Epithelial cell of prostate (primary cell): ENCODE measurements around the gene NSD1.

Experiments
- DNase-seq: peaks from one replicate; pipeline ENCODE4 v3.0.0-alpha.2; 2011; ENCODE audit warnings: low read depth, low spot score
- H3K27ac ChIP-seq: fragments of 450-650 bp; 2 replicates; pipeline ENCODE4 v1.5.1; 2017; ENCODE audit warnings: mild to moderate bottlenecking

NSD1 gene

GRCh38 chr5:177096162-177097015, 37.2 kb upstream of the NSD1 start:
- H3K27ac ChIP-seq, result no peak overlapping the region
- DNase-seq, result no peak

DNA sequence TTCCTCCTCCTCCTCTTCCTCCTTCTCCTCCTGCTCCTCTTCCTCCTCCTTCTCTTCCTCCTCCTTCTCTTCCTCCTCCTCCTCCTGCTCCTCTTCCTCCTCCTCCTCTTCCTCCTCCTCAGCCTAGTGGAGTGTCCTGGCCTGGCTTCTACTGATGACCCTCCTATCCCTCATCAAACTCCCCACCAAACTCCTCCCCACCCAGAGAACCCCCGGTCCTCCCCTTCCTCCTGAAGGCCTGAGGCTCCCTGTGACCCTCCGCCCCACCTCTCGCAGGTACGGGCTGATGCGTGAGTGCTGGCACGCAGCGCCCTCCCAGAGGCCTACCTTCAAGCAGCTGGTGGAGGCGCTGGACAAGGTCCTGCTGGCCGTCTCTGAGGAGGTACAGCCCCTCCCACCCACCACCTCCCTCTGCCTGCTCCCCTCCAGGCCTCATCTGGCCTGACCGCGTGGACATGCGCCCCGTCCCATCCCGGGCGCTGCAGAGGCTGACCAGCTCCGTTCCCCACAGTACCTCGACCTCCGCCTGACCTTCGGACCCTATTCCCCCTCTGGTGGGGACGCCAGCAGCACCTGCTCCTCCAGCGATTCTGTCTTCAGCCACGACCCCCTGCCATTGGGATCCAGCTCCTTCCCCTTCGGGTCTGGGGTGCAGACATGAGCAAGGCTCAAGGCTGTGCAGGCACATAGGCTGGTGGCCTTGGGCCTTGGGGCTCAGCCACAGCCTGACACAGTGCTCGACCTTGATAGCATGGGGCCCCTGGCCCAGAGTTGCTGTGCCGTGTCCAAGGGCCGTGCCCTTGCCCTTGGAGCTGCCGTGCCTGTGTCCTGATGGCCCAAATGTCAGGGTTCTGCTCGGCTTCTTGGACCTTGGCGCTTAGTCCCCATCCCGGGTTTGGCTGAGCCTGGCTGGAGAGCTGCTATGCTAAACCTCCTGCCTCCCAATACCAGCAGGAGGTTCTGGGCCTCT, 36.3 kb upstream of the NSD1 start:
- no peak for DNase-seq
- H3K27ac ChIP-seq, result no peak overlapping the region

- DNase-seq, result no peak
- H3K27ac ChIP-seq, result no peak overlapping the region
These were observed 35.5 kb upstream of the NSD1 start for GRCh38 chr5:177098120-177098469.

- no peak for DNase-seq
- no peak overlapping the region for H3K27ac ChIP-seq
These were observed 35.0 kb upstream of the NSD1 start for GRCh38 chr5:177098470-177099141.

GRCh38 chr5:177099422-177100093, 34.0 kb upstream of the NSD1 start:
- no peak overlapping the region for H3K27ac ChIP-seq
- DNase-seq, result no peak

DNA sequence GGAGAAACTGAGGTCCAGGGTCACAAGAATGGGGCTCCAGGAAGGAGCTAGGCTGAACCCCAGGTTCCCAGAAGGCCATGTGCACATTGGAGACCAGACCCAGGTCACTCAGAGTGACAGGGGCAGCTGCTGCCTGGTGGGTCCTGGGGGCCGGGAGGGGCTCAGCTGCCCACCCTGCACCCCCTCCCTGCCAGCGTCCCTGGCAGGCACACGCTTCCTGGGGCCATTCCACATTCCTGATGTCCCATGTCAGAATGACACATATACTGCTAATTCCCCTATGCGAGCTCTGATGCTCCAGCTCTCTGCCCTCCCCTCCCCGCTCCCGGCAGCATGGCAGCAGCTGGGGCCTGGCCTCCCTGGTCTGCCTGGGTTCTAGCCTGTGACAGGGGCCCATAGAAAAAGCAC, 32.9 kb upstream of the NSD1 start:
- no peak for DNase-seq
- no peak overlapping the region for H3K27ac ChIP-seq

DNA sequence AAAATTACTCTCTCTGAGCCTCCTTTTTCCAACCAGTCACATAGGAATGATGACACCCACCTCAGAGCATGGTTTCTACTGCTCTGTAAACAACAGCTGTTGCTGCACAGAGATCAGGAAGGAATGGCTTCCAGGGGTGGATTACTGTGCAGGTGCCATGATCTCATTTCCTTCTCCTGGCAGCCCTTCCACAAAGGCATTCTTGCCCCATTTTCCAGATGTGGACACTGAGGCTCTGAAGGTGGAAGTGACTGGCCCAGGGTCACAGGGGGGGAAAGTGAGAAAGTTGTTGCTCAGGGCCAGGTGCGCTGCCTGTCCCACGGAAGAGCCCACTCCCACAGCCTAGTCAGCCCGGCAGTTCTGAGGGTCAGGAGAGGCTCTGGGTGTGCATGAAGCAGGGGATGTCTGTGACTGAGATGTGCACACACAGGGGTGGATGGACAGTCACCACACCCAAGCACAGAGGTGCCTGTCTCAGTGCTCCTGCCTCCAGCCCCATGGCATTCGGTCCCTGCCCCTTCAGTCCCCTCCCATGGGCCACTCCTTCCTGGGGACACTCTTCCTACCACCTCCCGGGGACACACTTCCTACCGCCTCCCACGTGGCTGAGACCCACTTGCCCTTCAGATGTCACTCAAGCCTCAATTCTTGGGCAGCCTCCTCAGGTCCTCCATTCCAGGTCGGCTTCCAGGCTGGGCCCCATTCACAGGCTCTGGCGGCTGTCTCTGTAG, 29.9 kb upstream of the NSD1 start:
- DNase-seq, result no peak

GRCh38 chr5:177105691-177106476, 27.7 kb upstream of the NSD1 start:
- no peak overlapping the region for H3K27ac ChIP-seq
- no peak for DNase-seq

More for the DNA sequence above, 29.9 kb upstream of the NSD1 start:
- no peak overlapping the region for H3K27ac ChIP-seq

GRCh38 chr5:177107159-177107558, 26.4 kb upstream of the NSD1 start:
- no peak for DNase-seq
- H3K27ac ChIP-seq, result no peak overlapping the region

GRCh38 chr5:177109810-177110209, 23.8 kb upstream of the NSD1 start:
- no peak for DNase-seq
- no peak overlapping the region for H3K27ac ChIP-seq

- no peak for DNase-seq
- no peak overlapping the region for H3K27ac ChIP-seq
These were observed 21.7 kb upstream of the NSD1 start for GRCh38 chr5:177111720-177112394.

- DNase-seq, result no peak
- no peak overlapping the region for H3K27ac ChIP-seq
These were observed 20.9 kb upstream of the NSD1 start for GRCh38 chr5:177112589-177113220.

DNA sequence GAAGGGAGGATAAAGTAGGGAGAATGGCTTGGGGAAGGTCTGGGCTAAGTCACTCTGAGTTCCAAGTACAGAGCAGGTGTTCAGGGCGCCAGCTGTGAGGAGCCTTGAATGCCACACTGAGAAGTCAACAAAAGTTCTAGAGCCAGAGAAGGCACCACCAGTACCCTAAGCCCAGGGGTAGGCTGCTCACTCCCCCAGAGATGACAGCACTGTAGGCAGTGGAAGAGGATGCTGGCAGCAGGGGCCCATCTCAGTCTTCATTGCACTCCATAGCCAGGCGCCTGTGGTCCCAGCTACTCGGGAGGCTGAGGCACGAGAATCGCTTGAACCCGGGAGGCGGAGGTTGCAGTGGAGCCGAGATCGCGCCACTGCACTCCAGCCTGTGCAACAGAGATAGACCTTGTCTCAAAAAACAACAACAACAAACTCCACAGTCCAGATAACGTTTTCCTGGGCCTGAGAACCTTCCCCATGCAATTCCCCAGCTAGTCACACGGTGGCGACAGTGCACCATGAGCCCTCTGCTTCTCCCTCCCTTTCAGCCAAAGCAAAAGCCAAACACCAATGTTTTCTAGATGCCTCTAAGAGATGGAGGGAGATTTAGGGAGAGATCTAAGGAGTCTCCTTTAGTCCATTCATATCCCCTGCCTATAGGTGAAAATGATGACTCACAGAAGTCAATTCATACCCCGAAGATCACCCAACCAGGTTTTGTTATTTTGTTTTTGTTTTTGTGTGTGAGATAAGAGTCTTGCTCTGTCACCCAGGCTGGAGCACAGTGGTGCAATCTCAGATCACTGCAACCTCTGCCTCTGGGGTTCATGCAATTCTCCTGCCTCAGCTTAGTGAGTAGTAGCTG, 19.8 kb upstream of the NSD1 start:
- DNase-seq, result no peak
- no peak overlapping the region for H3K27ac ChIP-seq

- no peak overlapping the region for H3K27ac ChIP-seq
- DNase-seq, result no peak
These were observed 16.8 kb upstream of the NSD1 start for GRCh38 chr5:177116631-177117373.

GRCh38 chr5:177117441-177118045, 16.0 kb upstream of the NSD1 start:
- H3K27ac ChIP-seq, result no peak overlapping the region
- no peak for DNase-seq

- no peak for DNase-seq
- no peak overlapping the region for H3K27ac ChIP-seq
These were observed 11.0 kb upstream of the NSD1 start for GRCh38 chr5:177122566-177122965.
